HepG2 (cell line): Measurements from ENCODE around the gene COBL. TPM values are rescaled to one million over a fixed set of nuclear protein-coding genes. Genes with fewer than 3 reads are reported as not detected.

Experiments used
- GPN1 ChIP-seq: sonication (generic); formaldehyde crosslinking; IDR thresholded peaks from 2 replicates; pipeline ENCODE4 v1.5.1; 2020; ENCODE audit warnings: missing genetic modification reagents, borderline replicate concordance
- HNF4A ChIP-seq: sonication (generic); formaldehyde crosslinking; IDR thresholded peaks from 2 replicates; pipeline ENCODE4 v1.4.0; 2020; ENCODE audit warnings: missing genetic modification reagents
- IKZF5 ChIP-seq: IDR thresholded peaks from 2 replicates; pipeline ENCODE4 v1.6.1; 2018; ENCODE audit warnings: missing genetic modification reagents, mild to moderate bottlenecking, missing compliant biosample characterization
- MEIS1 ChIP-seq: sonication (generic); formaldehyde crosslinking; IDR thresholded peaks from 2 replicates; pipeline ENCODE4 v1.9.0; 2021; ENCODE audit warnings: mild to moderate bottlenecking, missing genetic modification reagents, moderate library complexity, borderline replicate concordance
- NFKB2 ChIP-seq: sonication (generic); formaldehyde crosslinking; IDR thresholded peaks from 2 replicates; pipeline ENCODE4 v1.4.0; 2020; ENCODE audit warnings: missing genetic modification reagents, borderline replicate concordance
- NR2C2 ChIP-seq: sonication (generic); formaldehyde crosslinking; IDR thresholded peaks from 2 replicates; pipeline ENCODE4 v1.4.0; 2020; ENCODE audit warnings: missing genetic modification reagents, mild to moderate bottlenecking, moderate library complexity, borderline replicate concordance
- POLR2A ChIP-seq, 2 experiments: IDR thresholded peaks; 2 replicates each; pipeline ENCODE4 v1.6.1; 2011; ENCODE audit warnings: low read depth in 2 of 2, low read length in 2 of 2, mild to moderate bottlenecking in 1 of 2, moderate library complexity in 1 of 2; ENCODE audit not compliant: insufficient read depth in 1 of 2
- RFX1 ChIP-seq: fragments of 450-650 bp; IDR thresholded peaks from 2 replicates; pipeline ENCODE4 v1.6.1; 2017
- SP4 ChIP-seq: sonication (generic); formaldehyde crosslinking; IDR thresholded peaks from 2 replicates; pipeline ENCODE4 v1.8.1; 2023; ENCODE audit warnings: mild to moderate bottlenecking, missing genetic modification reagents
- SRSF1 ChIP-seq: fragments of 200-400 bp; formaldehyde crosslinking; optimal IDR thresholded peaks from 2 replicates; pipeline ENCODE3; 2017; ENCODE audit warnings: mild to moderate bottlenecking, low read depth, low read length, moderate library complexity
- TARDBP ChIP-seq: sonication (generic); formaldehyde crosslinking; IDR thresholded peaks from 2 replicates; pipeline ENCODE4 v1.8.0; 2022; ENCODE audit warnings: mild to moderate bottlenecking, missing genetic modification reagents
- ZBTB7B ChIP-seq: sonication (generic); formaldehyde crosslinking; IDR thresholded peaks from 2 replicates; pipeline ENCODE4 v1.4.0; 2020; ENCODE audit warnings: missing genetic modification reagents
- ZBTB8A ChIP-seq: sonication (generic); formaldehyde crosslinking; IDR thresholded peaks from 2 replicates; pipeline ENCODE4 v1.4.0; 2020; ENCODE audit warnings: mild to moderate bottlenecking, low read depth, missing genetic modification reagents, borderline replicate concordance
- ZEB1 ChIP-seq: IDR thresholded peaks from 2 replicates; pipeline ENCODE4 v1.6.1; 2012; ENCODE audit warnings: mild to moderate bottlenecking, low read depth, inconsistent platforms; ENCODE audit not compliant: insufficient replicate concordance
- ZNF205 ChIP-seq: IDR thresholded peaks from 2 replicates; pipeline ENCODE4 v1.6.1; 2018; ENCODE audit warnings: missing biosample characterization, missing genetic modification reagents
- ZNF207 ChIP-seq: fragments of 450-650 bp; IDR thresholded peaks from 2 replicates; pipeline ENCODE4 v1.6.1; 2016; ENCODE audit warnings: antibody characterized with exemption, borderline replicate concordance
- ZNF598 ChIP-seq: sonication (generic); formaldehyde crosslinking; IDR thresholded peaks from 2 replicates; pipeline ENCODE4 v1.5.1; 2020; ENCODE audit warnings: mild to moderate bottlenecking, missing genetic modification reagents, borderline replicate concordance
- ZNF720 ChIP-seq: sonication (generic); formaldehyde crosslinking; IDR thresholded peaks from 2 replicates; pipeline ENCODE4 v1.4.0; 2020; ENCODE audit warnings: missing genetic modification reagents
- ZNF792 ChIP-seq: IDR thresholded peaks from 2 replicates; pipeline ENCODE4 v1.6.1; 2016
- polyA plus RNA-seq, 8 experiments: library from polyadenylated mRNA; depleted of rRNA in 3 of 8; stranded (reverse) in 7 of 8; unstranded in 1 of 8; fragments of >200 nt; fragmentation: Illumina TruSeq in 4 of 8; extraction: Trizol in 4 of 8; gene quantifications; 2 replicates each; pipeline versions ENCODE4 v1.2.1 to v1.2.3, GENCODE V29; 2011 to 2016; ENCODE audit warnings: low read depth in 4 of 8, missing spikeins in 1 of 8, mixed read lengths in 1 of 8; ENCODE audit not compliant: insufficient read depth in 1 of 8
- total RNA-seq, 5 experiments: library from RNA; depleted of rRNA; stranded (reverse); fragments of >200 nt; fragmentation: Illumina TruSeq; extraction: Trizol; gene quantifications; 2 replicates each; pipeline ENCODE4 v1.2.3, GENCODE V29; 2016; ENCODE audit warnings: low read depth in 1 of 5
- TF ChIP-seq, protein P1 (sequence below): IDR thresholded peaks from 2 replicates; pipeline ENCODE4 v1.6.1; 2016; ENCODE audit warnings: low read depth, borderline replicate concordance
- TF ChIP-seq, protein P2 (sequence below): sonication (generic); formaldehyde crosslinking; IDR thresholded peaks from 2 replicates; pipeline ENCODE4 v1.4.0; 2020; ENCODE audit warnings: missing genetic modification reagents
- TF ChIP-seq, protein P3 (sequence below): sonication (generic); formaldehyde crosslinking; IDR thresholded peaks from 2 replicates; pipeline ENCODE4 v1.4.0; 2020; ENCODE audit warnings: missing genetic modification reagents, mild to moderate bottlenecking, borderline replicate concordance
- TF ChIP-seq, protein P4 (sequence below): IDR thresholded peaks from 2 replicates; pipeline ENCODE4 v1.6.1; 2016; ENCODE audit warnings: mild to moderate bottlenecking, missing biosample characterization, missing genetic modification reagents

COBL gene
- total and polyA plus RNA-seq, 2 of the 13 experiments (the other 11 are each of a cell fraction or from before 2014, with no cell fraction given): 3.8 to 4.9 TPM

DNA sequence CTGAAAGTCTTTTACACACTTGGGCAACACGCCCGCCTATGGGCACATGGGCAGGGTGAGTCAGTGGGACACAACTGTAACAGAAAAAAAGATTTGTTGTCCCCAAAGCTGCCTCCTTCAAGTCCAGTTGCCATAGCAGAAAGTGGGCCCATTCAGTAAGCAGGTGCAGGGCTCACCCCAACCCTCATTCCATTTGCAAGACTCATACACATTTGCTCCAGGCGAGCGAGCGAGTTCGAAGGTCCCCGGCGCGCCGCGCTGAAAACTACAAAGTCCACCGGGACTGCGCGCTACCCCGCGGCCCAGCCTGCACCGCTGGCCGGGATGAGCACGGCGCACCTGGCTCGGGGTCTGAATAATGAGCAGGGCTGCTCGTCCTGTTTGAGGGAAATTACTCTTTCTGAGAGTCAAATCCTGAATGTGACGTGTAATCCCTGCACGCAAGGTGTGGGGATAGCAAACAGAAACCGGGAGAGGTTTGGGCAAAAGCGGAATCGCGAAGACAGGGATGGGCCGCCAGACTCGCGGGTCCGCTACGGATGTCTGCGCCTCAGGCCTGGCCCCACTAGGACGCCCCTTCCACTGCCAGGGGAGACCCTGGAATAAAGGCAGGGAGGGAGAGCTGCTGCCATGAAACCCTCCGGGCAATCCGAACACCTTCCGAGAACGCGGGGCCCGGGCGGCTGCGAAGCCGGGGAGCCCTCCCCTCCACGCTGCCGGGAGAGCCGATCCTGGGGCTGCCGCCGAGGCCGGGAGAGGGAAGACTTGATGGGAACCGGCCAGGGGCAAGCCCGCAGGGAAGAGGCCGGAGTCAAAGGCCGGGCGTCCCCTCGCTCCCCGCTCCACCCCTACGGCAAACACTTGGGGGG, 982 bp downstream of the COBL start (continued):
- TF ChIP-seq, protein P1, sequence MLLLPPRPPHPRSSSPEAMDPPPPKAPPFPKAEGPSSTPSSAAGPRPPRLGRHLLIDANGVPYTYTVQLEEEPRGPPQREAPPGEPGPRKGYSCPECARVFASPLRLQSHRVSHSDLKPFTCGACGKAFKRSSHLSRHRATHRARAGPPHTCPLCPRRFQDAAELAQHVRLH (CRISPR knock-in tag): 0 out of 2 replicates have a peak, but pooled peaks have one; percentile 29
- TF ChIP-seq ZBTB7B (CRISPR knock-in tag): peak; percentile 74; the same call in 1 of the 2 replicates
- peak; percentile 53 for TF ChIP-seq ZEB1
- TF ChIP-seq ZNF207: no peak
- TF ChIP-seq ZBTB8A (CRISPR knock-in tag): no peak
- TF ChIP-seq SRSF1: no peak
- 0 out of 2 replicates have a peak, but pooled peaks have one; percentile 30 for TF ChIP-seq IKZF5 (CRISPR knock-in tag)
- TF ChIP-seq, protein P2, sequence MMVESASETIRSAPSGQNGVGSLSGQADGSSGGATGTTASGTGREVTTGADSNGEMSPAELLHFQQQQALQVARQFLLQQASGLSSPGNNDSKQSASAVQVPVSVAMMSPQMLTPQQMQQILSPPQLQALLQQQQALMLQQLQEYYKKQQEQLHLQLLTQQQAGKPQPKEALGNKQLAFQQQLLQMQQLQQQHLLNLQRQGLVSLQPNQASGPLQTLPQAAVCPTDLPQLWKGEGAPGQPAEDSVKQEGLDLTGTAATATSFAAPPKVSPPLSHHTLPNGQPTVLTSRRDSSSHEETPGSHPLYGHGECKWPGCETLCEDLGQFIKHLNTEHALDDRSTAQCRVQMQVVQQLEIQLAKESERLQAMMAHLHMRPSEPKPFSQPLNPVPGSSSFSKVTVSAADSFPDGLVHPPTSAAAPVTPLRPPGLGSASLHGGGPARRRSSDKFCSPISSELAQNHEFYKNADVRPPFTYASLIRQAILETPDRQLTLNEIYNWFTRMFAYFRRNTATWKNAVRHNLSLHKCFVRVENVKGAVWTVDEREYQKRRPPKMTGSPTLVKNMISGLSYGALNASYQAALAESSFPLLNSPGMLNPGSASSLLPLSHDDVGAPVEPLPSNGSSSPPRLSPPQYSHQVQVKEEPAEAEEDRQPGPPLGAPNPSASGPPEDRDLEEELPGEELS: peak; percentile 24; the same call in 1 of the 2 replicates
- 0 out of 2 replicates have a peak, but pooled peaks have one; percentile 23 for TF ChIP-seq ZNF205
- no peak for TF ChIP-seq TARDBP (CRISPR knock-in tag)
- no peak; the same call in 1 of the 2 replicates for TF ChIP-seq ZNF598
- peak; percentile 67; the same call in 1 of the 2 replicates for TF ChIP-seq RFX1
- no peak for TF ChIP-seq ZNF720 (CRISPR knock-in tag)
- TF ChIP-seq, protein P3, sequence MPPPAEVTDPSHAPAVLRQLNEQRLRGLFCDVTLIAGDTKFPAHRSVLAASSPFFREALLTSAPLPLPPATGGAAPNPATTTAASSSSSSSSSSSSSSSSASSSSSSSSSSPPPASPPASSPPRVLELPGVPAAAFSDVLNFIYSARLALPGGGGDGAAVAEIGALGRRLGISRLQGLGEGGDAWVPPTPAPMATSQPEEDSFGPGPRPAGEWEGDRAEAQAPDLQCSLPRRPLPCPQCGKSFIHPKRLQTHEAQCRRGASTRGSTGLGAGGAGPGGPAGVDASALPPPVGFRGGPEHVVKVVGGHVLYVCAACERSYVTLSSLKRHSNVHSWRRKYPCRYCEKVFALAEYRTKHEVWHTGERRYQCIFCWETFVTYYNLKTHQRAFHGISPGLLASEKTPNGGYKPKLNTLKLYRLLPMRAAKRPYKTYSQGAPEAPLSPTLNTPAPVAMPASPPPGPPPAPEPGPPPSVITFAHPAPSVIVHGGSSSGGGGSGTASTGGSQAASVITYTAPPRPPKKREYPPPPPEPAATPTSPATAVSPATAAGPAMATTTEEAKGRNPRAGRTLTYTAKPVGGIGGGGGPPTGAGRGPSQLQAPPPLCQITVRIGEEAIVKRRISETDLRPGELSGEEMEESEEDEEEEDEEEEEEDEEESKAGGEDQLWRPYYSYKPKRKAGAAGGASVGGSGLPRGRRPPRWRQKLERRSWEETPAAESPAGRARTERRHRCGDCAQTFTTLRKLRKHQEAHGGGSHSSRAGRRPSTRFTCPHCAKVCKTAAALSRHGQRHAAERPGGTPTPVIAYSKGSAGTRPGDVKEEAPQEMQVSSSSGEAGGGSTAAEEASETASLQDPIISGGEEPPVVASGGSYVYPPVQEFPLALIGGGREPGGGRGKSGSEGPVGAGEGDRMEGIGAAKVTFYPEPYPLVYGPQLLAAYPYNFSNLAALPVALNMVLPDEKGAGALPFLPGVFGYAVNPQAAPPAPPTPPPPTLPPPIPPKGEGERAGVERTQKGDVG (CRISPR knock-in tag): 0 out of 2 replicates have a peak, but pooled peaks have one; percentile 44
- no peak for TF ChIP-seq ZNF792 (CRISPR knock-in tag)
- TF ChIP-seq POLR2A (IDR thresholded peaks at IDR 0.05; ENCODE audit: insufficient read depth in 1 of 2, low read depth in 2 of 2, low read length in 2 of 2): peak; percentile 51 to 84; a peak in 3 of 4 replicates
- no peak for TF ChIP-seq GPN1
- 0 out of 2 replicates have a peak, but pooled peaks have one; percentile 43 for TF ChIP-seq SP4 (CRISPR knock-in tag)
- peak; percentile 71; the same call in 1 of the 2 replicates for TF ChIP-seq NFKB2 (CRISPR knock-in tag)
- peak; percentile 34; the same call in 1 of the 2 replicates for TF ChIP-seq NR2C2
- TF ChIP-seq, protein P4, sequence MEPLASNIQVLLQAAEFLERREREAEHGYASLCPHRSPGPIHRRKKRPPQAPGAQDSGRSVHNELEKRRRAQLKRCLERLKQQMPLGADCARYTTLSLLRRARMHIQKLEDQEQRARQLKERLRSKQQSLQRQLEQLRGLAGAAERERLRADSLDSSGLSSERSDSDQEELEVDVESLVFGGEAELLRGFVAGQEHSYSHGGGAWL (CRISPR knock-in tag): peak; percentile 16; the same call in 1 of the 2 replicates
- TF ChIP-seq MEIS1 (CRISPR knock-in tag): 0 out of 2 replicates have a peak, but pooled peaks have one; percentile 70
- TF ChIP-seq HNF4A (CRISPR knock-in tag): peak; percentile 95
